GM18868 (cell line): Measurements from ENCODE around the gene GALNT16.
"Not testable (repeated sequence)": the region's sequence is repeated elsewhere in the genome, so short reads cannot be mapped to it uniquely, and the experiment has no call there.

Experiments
- ATAC-seq: cut with Tn5 transposase; IDR thresholded peaks from one replicate; pipeline ENCODE4 v1.9.1; 2021; ENCODE audit warnings: mild to moderate bottlenecking, moderate library complexity; ENCODE audit not compliant: unreplicated experiment

GALNT16 gene

DNA sequence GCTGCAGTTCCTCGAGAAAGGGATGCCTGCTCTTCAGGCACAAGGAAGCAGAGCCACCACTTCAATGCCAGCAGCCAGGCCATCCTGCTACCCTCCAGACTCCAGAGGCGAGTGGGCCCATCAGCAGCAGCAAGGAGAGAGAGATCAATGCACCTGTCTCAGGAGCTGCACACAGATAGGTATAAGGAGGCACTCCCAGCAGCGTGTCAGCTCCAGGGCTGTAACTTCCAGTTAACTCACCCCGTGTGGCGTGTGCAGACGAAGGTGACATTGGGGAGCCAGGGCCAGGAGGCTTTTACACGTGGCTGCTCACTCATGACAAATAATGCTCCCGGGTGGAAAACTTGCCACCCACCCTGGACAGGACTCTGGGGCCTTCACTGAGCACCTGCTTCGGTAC is 24.2 kb downstream of the GALNT16 start:
- no peak for ATAC-seq

GRCh38 chr14:69285661-69286255 is 25.8 kb downstream of the GALNT16 start:
- no peak for ATAC-seq

DNA sequence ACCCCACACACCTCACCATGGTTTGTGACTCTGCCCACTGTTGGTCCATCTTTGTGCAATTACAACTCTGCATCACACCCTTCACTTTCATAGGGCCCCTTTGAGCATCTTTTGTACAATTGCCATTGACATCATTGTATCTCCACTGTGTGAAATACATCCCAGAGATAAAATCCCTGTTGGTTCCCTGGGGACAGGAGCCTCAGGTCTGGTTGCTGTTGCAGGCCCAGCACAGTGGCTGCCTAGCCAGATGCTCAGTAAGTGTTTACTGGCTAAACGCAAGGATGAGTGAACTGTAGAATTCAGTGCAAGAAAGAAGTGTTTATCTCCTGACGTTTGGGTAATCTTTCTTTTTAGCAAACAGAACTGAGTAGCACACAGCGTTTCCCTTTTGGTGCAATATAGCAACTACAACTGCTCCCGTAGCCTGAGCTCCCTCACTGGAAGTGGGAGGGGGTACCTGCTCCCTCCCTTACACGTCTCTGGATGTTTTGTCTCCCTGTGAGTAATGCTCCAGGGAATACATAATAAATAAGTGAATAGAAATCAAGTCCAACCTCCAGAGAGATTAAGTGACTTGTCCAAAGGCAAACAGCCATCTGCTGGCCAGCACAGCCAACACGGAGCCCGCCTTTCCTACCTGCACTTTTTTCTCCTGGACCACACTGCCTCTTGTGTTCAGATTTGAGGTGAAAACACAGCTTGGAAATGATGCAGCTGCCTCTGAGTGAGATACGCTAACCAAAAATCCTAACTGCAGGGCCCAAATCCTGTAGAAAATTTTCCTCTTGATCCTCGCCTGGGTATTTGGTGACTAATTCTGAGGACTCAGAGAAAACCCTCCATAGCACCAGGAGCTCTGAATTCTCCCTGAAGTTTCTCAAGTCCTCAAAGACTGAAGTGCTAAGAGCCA is 27.4 kb downstream of the GALNT16 start:
- ATAC-seq = no peak

DNA sequence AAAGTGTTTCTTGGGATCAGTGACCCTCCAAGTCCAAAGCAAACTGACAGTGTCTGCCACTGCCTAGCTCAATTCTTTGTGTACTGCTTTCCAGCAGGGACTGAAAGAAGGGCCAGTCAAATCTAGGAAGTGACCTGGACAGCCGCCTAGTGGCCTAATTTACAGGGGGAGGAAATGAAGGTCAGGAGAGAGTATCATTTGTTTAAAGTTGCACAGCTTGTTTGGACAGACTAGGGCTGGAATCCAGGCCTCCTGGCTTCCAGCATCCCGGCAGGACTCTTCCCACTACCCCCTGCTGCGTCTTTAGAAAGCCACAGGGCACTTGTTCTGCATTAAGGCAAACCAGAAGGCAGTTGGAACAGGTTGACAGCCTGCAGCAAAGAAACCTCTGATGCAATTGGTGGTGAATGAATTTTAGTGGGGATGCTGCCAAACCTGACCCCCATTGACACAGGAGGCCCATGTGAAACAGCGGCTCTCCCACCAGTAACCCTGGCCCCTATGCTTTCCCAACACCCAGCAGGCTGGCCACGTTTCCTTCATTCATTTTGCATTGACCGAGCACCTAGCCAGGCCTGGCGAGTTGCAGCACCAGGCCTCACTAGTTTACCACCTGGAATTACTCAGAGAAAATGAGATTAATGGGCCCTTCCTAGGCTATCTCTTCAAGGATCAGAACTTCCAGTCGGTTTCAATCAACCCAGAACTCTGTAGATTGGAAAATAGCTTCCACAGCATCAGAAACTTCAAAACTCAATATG is 28.2 kb downstream of the GALNT16 start:
- ATAC-seq = no peak

DNA sequence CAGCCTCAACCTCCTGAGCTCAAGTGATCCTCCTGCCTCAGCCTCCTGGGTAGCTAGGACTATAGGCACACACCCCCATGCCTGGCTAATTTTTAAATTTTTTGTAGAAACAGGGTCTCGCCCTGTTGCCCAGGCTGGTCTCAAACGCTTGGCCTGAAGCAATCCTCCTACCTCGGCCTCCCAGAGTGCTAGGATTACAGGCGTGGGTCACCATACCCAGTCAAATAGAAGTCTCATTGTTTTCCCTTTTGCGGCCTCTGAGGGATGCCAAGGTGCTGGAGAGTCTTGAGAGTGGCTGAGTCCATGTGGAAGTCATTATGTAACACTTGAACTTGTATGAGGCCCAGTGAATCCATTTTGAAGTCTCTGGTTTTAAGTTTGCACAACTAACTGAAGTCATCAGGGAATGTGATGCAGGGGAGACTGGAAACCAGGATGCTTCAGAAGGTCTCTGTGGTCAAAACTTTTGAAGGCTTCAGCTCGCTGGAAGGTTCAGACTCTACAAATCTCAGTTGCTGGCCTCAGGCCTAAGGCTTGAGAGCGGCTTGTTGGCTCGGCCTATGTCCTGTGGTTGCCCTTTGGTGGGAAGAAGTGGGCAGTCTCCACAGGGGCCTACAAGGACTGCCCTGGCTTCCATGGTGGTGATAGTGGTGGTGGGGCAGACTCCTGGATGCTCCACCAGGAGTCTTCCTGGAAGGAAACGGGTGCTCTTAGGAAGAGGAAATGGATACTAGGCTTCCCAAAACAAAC is 29.2 kb downstream of the GALNT16 start:
- no peak for ATAC-seq

- ATAC-seq = no peak
Measured at GRCh38 chr14:69289811-69290520, 30.0 kb downstream of the GALNT16 start.

DNA sequence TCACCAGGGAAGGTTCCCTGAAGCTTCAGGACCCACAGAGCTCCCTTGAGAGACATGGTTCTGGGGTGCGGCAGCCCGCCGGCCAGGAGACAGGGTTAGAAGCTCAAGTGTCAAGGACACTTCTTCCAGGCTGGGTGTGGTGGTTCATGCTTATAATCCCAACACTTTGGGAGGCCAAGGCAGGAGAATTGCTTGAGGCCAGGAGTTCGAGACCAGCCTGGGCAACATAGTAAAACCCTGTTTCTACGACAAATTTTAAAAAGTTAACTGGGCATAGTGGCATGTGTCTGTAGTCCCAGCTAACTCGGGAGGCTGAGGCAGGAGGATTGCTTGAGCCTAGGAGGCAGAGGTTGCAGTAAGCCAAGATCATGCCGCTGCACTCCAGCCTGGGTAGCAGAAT is 30.9 kb downstream of the GALNT16 start:
- not testable (repeated sequence) for ATAC-seq

GRCh38 chr14:69291396-69291795 is 31.4 kb downstream of the GALNT16 start:
- ATAC-seq = no peak

DNA sequence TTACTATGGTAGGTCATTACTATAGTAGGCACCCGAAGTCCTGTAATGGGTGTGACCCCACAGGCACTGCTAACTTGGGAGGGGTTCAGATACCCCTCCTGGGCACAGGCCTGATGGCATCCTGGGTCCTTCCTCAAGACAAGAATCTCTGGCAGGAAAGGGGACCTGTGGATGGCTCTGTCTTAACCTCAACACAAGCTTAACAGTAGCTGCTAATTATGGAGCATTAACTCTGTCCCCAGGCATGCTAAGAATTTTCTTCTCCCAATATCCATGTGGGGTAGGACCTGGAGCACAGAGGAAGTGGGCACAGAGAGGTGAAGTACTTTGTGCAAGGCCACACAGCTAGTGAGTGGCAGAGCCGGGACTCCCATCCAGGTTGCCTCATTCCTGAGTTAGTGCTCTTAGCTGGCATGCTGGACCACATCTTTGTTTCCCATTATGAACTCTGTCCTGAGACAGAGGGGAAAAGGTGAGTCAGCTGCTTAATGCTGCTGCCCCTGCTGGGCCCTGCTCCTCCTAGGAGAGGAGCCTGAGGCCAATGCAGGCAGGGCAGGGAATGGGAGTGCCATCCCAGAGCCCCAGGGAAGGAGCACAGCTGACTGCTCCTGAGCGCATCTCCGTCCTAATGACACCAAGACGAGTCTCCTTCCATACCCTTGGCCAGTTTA is 32.1 kb downstream of the GALNT16 start:
- no peak for ATAC-seq

DNA sequence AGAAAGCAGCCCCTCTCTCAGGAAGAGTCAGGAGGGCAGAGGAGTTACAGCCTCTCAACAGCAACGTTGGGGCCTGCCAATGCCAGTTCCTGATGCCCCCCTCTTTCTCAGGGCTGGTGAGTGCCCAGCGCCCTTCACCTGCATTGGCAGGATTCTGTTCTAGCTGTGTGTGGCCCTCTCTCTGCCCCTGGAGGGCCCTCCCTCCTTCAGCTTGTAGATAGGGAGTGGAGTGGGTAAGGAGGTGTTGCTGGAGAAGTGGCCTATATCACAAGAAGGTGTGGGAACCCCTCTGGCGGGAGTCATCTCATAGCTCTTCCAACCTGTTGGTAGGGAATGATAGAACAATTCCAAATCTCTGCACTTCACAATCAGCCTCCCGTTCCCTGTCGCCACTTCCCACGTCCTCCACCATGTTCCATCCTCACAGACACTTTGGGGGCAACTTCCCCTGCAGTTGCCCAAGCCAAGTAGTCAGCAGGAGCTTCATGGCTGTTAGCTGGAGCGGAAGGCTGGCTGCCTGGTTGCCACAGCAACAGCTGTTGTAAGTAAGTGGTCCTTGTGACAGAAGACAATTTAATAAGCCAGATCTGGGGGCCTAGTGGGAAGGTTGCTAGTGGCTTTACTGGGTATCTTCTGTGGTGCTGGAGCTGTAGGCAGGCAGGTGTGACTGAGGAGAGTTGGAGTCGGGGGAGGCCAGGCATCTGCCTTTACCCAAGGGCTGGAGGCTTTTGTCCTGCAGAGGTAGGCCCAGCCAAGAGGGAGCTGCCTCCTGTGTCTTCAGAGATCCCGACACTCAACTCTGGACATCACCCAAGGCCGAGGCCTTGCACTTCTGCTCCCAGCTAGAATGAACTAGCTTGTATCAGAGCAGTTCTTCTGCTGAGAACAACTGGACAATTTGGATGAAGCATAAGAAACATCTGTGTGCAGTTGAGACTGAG is 38.4 kb downstream of the GALNT16 start:
- ATAC-seq = no peak

GRCh38 chr14:69299286-69300035 is 39.5 kb downstream of the GALNT16 start:
- ATAC-seq = no peak

DNA sequence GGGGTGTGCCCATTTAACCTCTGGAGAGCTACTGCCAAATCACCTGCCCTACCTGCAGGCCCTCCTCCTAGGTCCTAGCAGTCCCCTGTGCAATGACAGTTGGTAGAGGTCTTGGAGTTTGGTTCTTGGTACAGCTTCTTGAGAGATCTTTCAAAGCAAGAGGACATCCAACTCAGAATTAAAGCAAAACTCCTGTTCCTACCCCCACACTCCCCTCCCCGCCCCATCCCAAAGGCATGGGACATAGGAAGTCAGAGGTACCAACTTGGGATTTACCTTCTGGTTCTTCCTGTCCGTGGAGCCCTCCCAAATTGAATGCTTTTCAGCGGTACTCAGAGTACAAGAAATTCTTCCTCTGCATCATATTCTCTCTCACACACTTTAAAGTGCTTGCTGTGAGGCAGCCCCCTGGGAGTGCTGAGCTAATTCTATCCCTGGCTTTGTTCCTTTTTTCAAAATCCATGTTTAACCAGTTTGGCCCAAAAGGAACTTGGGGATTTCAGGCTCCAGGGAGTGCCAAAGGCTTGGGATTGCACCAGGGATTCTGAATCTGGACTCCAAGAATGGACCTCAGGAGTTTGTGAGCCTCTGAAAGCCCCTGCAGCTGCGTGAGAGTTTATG is 40.8 kb downstream of the GALNT16 start:
- no peak for ATAC-seq

- no peak for ATAC-seq
Measured at GRCh38 chr14:69303086-69303485, 43.1 kb downstream of the GALNT16 start.

GRCh38 chr14:69312608-69313007 is 52.6 kb downstream of the GALNT16 start:
- ATAC-seq = no peak

DNA sequence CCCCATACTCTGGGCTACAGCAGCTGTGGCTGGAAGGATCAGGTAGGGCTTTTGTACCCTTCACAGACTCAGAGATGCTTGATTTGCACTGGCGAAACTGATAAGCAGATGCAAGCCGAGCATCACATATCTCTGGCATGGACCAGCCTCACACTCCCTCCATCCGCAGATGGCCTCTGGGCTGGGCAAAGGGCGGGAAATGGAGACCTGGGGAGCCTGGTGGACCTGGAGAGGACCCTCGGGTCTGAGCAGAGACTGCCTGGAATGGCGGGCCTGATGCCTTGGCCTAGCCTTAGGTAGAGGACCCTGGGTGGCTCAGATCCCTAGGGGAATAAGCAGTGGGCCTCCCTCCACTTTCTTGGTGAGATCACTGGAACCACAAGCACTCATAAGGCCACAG is 53.2 kb downstream of the GALNT16 start:
- no peak for ATAC-seq

- ATAC-seq = no peak
Measured at GRCh38 chr14:69314327-69314726, 54.4 kb downstream of the GALNT16 start.

DNA sequence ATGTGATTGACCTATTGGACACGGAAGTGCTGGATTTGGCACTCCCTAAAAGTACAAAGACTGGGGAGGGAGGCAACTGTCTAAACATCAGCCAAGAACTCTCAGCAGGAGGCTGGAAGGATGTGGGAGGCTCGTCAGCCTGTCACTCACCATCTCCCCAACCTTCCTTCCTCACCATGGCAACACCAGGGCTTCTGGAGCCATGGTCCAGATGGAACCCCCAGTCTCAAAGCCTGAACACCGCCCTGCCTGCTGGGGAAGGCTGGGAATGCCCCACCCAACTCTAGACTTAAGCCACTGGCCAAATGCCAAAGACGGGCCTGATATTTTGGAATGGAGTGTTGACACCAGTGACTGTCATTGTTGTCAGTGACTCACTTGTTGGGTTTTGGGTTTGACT is 55.3 kb downstream of the GALNT16 start:
- ATAC-seq = no peak
